Left forelimb (tissue), 1 donor: Measurements from ENCODE around the gene CHTF18.
"Not testable (repeated sequence)": the region's sequence is repeated elsewhere in the genome, so short reads cannot be mapped to it uniquely, and the experiment has no call there.

Experiments used
- DNase-seq: peaks from one replicate; pipeline ENCODE4 v3.0.0-alpha.2; 2018; ENCODE audit warnings: low spot score

CHTF18 gene

GRCh38 chr16:830871-831570 lies 42.6 kb downstream of the CHTF18 start:
- no peak for DNase-seq

GRCh38 chr16:831571-832413 lies 43.4 kb downstream of the CHTF18 start:
- no peak for DNase-seq

- DNase-seq = no peak
Observed at GRCh38 chr16:832652-833336, 44.4 kb downstream of the CHTF18 start.

GRCh38 chr16:833411-833810 lies 45.0 kb downstream of the CHTF18 start:
- DNase-seq = no peak

GRCh38 chr16:835373-835772 lies 47.0 kb downstream of the CHTF18 start:
- no peak for DNase-seq

- DNase-seq = no peak
Observed at GRCh38 chr16:836221-836620, 47.8 kb downstream of the CHTF18 start.

GRCh38 chr16:836822-837221 lies 48.4 kb downstream of the CHTF18 start:
- not testable (repeated sequence) for DNase-seq

GRCh38 chr16:838741-839140 lies 50.3 kb downstream of the CHTF18 start:
- DNase-seq = no peak

GRCh38 chr16:839643-840408 lies 51.4 kb downstream of the CHTF18 start:
- no peak for DNase-seq

GRCh38 chr16:840561-841454 lies 52.4 kb downstream of the CHTF18 start:
- DNase-seq = no peak

GRCh38 chr16:841455-842060 lies 53.1 kb downstream of the CHTF18 start:
- no peak for DNase-seq

- DNase-seq = no peak
Observed at GRCh38 chr16:842061-842476, 53.6 kb downstream of the CHTF18 start.

- DNase-seq = no peak
Observed at GRCh38 chr16:842711-843560, 54.5 kb downstream of the CHTF18 start.

GRCh38 chr16:843771-844170 lies 55.4 kb downstream of the CHTF18 start:
- DNase-seq = no peak

- DNase-seq = no peak
Observed at GRCh38 chr16:844638-845350, 56.4 kb downstream of the CHTF18 start.

GRCh38 chr16:845351-845745 lies 56.9 kb downstream of the CHTF18 start:
- DNase-seq = no peak

GRCh38 chr16:847151-847550 lies 58.7 kb downstream of the CHTF18 start:
- no peak for DNase-seq
